GM19452 (cell line): ENCODE results near the gene RPL13.
"Not testable (repeated sequence)": the region's sequence is repeated elsewhere in the genome, so short reads cannot be mapped to it uniquely, and the experiment has no call there.

ENCODE experiments used
- ATAC-seq: cut with Tn5 transposase; IDR thresholded peaks from one replicate; pipeline ENCODE4 v1.9.1; 2021; ENCODE audit not compliant: unreplicated experiment

The RPL13 gene

GRCh38 chr16:89575247-89576152 is 15.0 kb downstream of the RPL13 start, which contains the start of gene CPNE7:
TSS of gene CPNE7 (plus strand) at chr16:89575758. CDS start at chr16:89575898, 140 bp downstream.
- no peak for ATAC-seq

DNA sequence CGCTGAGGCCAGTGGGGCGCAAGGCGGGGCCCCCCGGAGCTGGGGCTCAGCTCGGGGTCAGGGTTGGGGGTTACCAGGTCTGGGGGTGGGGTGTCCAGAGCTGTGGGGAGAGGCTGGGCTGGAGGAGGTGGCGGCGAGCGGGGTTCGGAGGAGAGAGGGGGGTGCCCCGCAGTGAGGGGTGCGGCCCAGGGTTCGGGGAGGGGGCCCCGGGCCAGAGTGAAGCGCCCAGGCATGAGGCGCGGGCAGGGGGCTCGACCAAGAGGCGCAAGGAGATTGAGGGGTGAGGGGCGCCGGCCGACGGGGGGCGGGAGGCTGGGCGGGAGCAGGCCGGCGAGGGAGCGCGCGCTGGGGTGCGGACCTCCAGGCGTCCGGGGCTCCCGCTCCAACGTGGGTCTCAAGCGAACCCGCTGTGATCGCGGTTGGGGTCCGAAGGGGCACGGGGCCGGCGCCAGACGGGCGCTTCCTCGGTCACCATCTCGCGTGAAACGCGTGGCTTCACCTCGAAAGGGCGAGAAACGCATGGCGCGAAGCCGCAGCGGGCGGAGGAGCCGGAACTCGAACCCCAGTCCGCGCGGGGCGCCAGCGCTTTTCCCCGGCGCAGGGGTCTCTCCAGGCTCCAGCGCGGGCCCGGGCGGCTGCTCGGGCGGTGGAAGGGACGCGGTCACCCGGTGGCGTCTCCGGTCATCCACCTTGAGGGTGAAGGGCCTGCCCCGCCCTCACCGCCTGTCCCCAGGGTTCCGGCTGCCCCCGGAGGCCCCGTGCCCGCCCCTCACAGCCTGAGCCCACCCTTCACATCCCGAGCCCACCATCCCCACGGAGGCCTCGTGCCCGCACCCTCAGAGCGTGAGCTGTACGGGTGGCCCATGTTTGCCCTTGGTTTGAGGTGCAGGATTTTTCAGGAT is 15.9 kb downstream of the RPL13 start:
- no peak for ATAC-seq

GRCh38 chr16:89577055-89577759 is 16.7 kb downstream of the RPL13 start:
- ATAC-seq, result no peak

DNA sequence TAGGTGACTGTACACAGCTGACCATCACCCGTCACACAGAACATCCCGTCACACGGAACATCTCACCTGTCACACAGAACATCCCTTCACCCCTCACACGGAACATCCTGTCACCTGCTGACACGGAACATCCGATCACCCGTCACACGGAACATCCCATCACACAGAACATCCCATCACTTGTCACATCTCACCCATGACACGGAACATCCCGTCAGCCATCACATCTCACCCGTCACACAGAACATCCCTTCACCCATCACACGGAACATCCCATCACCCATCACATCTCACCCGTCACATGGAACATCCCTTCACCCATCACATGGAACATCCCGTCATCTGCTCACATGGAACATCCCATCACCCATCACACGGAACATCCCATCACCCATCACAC is 18.9 kb downstream of the RPL13 start:
- no peak for ATAC-seq

DNA sequence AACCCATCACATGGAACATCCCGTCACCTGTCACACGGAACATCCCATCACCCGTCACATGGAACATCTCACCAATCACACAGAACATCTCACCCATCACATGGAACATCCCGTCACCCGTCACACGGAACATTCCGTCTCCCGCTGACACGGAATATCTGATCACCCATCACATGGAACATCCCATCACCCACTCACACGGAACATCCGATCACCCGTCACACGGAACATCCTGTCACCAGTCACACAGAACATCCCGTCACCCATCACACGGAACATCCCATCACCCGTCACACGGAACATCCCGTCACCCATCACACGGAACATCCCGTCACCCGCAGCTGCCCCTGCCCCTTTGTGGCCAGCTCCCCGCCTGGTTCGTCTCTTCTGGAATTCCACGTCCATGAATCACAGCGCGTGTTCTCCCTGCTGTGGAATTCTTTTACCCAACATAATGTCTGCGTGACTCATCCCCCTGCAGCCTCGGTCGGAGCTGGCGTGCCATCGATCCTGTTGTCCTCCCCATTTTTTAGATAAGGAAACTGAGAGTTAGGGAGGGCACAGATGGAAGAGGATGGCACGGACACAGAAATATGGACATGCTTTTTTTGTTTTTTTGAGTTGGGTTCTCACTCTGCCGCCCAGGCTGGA is 20.7 kb downstream of the RPL13 start:
- no peak for ATAC-seq

DNA sequence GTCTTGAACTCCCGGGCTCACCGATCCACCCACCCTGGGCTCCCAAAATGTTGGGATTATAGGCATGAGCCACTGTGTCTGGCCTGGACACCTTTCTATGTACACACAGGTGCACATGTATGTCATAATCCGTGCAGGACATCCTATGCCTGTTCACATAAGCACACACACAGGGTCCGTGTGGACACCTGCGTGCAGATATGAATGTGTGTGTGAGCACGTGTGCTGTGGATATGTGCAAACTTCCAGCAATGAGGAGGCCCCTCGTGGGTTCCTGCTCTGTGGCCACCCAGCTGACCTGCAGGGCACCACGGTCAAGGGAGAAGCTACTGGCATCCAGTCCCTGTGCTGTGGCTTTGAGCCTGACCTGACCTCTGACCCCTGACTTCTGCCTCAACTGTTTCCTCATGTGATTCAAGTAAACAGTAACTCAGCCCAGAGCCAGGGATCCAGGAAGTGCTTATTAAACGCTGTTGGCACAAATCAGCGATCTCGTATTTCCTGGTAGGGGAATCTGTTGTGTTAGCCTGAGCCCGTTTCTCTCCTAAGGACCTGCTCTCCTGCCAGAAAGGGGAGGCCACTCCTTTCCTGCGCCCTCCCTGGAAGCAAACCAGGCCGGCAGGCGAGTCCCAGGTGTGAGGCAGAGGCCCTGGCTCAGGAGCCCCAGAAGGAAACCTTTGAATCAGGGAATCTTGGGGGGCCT is 21.5 kb downstream of the RPL13 start:
- no peak for ATAC-seq

GRCh38 chr16:89582614-89583196 is 22.2 kb downstream of the RPL13 start:
- ATAC-seq, result no peak

DNA sequence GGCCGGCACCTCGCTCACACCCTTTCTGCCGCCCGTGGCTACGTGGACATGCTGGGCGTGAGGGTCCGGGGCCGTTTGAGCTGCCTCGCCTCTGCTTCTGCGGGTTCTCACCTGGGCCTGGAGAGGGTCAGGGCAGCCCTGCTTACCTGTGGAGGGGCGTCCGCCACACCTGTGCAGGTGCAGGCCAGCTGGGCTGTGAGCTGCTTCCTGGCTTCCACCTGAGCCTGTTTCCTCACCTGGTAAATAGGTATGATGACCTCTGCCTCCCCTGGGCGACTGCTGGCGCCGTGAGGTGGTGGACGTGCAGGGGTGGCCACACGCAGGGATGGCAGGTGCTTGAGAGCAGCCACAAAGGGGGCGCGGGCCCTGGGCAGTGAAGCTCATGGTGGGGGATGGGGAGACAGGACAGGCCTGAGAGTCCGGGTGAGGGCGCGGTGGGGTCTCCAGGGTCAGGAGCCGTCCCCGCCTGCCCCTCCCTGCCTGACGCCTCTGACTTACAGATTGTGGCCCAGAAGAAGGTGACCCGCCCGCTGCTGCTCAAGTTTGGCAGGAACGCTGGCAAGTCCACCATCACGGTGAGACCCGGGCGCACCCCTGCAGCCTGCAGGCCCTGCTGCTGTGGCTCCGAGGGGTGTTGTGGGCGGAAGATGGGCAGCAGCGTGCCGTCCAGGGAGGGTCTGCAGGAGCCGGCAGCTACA is 22.9 kb downstream of the RPL13 start:
- no peak for ATAC-seq

DNA sequence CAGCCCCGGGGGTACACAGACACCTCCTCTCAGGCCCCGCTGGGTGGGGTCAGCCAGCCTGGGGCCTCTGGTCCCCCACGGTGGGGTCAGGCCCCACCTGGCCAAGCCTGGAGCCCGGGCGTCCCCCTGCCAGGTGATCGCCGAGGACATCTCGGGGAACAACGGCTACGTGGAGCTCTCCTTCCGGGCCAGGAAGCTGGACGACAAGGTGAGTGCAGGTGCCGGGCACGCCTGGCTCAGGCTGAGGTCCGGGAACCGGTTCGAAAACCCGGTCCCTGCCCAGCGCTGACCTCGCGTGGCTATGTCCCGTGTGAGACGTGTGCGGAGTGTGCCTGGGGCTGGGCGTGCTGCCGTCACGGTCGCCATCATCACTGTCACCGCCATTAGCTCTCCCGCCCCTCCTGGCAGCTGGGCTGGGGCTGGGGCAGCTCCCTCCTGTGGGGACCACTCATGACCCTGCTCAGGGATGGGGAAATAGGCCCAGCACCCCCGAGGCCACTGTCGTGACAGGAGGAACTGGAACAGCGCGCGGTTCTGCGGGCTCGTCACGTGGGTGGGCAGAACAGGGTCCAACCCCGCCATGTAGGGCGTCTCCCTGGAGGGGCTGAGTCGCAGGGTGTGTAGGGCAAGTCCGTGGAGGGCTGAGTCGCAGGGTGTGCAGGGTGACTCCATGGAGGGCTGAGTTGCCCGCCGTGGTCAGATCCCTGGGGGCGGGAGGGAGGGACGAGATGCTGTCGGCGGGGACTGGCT is 23.6 kb downstream of the RPL13 start:
- ATAC-seq, result no peak

DNA sequence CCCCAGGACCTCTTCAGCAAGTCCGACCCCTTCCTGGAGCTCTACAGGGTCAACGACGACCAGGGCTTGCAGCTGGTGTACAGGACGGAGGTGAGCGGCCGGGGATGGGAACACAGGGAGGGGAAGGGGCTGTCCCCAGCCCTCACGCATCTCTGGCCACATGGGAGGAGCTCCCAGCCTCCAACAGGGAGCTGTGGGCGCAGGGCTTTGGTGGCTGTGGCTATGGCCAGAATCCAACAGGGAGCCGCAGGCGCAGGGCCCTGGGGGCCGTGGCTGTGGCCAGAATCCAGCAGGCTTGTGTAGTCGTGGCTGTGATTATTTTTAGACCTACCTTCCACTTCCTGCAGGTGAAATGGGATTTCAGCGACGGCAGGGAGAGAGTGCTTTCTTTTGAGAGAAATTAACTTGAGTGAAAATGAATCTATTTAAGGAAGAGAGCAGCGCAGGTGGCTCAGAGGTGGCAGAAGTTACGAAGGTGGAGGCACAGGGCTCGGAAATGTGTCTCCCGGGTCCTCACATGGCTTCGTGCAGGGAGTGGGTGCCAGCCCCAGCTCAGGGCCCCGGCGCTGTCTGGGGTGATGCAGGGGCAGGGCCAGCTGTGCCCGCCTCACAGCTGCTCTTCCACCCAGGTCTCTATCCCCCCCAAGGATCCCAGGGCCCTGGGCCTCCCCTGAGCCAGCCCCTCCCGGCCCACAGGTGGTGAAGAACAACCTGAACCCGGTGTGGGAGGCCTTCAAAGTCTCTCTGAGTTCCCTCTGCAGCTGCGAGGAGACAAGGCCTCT is 24.5 kb downstream of the RPL13 start:
- ATAC-seq, result no peak

DNA sequence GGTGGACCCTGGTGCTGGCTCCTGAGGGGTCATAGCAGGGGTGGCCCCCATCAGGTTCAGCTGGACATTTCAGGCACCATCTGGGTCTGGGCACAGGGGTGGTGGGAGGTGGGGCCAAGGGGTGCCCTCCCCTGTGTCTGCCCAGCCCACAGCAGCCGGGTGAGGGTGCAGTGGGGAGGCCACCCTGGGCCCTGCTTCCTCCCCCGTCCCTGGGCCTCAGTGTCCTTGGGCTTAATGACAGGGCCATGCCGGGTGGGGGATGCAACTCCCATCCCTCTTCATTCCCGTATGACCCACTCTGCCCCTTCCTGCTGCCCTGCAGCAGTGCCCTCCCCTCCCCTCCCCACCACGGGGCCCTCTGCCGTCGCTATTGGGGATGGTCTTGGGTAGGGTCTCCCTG is 25.7 kb downstream of the RPL13 start:
- ATAC-seq, result no peak

GRCh38 chr16:89586853-89587252 is 26.4 kb downstream of the RPL13 start:
- ATAC-seq, result no peak

GRCh38 chr16:89587676-89588075 is 27.2 kb downstream of the RPL13 start:
- not testable (repeated sequence) for ATAC-seq

DNA sequence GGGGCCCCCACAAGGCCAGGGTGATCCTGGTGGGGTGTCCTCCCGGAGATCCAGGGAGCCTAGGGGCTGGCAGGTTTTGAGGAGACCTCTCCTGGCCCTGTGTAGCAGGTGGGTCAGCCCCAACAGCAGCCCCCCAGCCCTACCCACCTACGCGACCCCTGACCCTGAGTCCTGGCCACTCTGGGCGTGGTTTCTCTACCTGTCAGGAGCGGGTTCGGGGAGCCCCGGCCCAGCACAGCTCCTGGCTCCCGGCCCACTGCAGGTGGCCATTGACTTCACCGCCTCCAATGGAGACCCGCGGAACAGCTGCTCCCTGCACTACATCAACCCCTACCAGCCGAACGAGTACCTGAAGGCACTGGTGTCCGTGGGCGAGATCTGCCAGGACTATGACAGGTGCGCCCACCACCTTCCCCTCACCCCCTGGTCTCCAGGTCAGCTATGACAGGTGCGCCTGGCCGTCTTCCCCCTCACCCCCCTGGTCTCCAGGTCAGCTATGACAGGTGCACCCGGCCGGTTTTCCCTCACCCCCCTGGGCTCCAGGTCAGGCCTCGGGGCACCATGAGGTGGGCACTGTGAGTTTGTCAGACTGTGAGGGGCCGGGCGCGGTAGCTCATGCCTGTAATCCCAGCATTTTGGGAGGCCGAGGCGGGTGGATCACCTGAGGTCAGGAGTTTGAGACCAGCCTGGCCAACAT is 28.1 kb downstream of the RPL13 start:
- no peak for ATAC-seq

GRCh38 chr16:89589241-89589926 is 28.9 kb downstream of the RPL13 start:
- no peak for ATAC-seq

DNA sequence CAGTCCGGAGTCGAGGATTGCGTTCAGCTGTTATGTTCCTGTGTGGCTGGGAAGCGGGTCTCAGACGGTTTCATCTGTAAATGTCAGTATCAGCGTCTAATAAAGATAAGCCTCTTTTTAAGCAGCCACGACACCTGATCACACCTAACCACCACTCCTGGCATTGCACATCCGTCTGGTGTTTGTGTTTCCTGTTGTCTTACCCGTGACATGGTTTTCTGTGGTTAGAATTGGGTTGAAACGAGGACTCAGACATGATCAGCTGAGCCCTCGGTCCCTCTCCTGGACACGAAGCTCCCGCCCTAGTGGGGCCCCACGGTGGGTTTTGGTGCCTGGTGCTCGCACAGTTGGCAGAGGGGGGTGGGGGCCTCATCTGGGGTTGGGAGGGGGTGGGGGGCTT is 33.4 kb downstream of the RPL13 start:
- ATAC-seq, result no peak
